CD4-positive, alpha-beta T cell (primary cell): ENCODE measurements around the gene ASB16. TPM values are rescaled to one million over a fixed set of nuclear protein-coding genes. Genes with fewer than 3 reads are reported as not detected.

Experiments used
- ATAC-seq: fragments of 200-7000 bp; cut with Tn5 transposase; one replicate; pipeline ENCODE4 v1.10.0; 2022; ENCODE audit warnings: mild to moderate bottlenecking; ENCODE audit not compliant: poor library complexity
- CTCF ChIA-PET: fragments of 350-600 bp; sonication (Branson Sonifier 250); formaldehyde crosslinking; loops from one replicate; lab custom pipeline; 2021; ENCODE audit warnings: antibody characterized with exemption, inconsistent platforms; lab: Charles Lee
- POLR2A ChIA-PET: fragments of 350-600 bp; sonication (Branson Sonifier 250); formaldehyde crosslinking; loops from one replicate; lab custom pipeline; 2021; ENCODE audit warnings: antibody characterized with exemption, inconsistent platforms; lab: Charles Lee
- DNase-seq, 14 experiments: peaks; one replicate each; pipeline ENCODE4 v3.0.0-alpha.2; 2013 to 2020; ENCODE audit warnings: mixed read lengths in 2 of 14
- H3K27ac ChIP-seq, 2 donors: one replicate each; pipeline versions ENCODE4 v1.5.1 to v1.7.0; 2013; ENCODE audit warnings: low read length in 2 of 2, low read depth in 1 of 2, mild to moderate bottlenecking in 1 of 2
- H3K27me3 ChIP-seq, 2 experiments: 1 replicate in 1 of 2; 2 replicates in 1 of 2; pipeline versions ENCODE4 v1.6.1 to v1.7.0; 2013; ENCODE audit warnings: low read length in 2 of 2, control low read depth in 1 of 2, mild to moderate bottlenecking in 1 of 2, moderate library complexity in 1 of 2; ENCODE audit not compliant: insufficient read depth in 2 of 2, control insufficient read depth in 1 of 2
- H3K36me3 ChIP-seq: one replicate; pipeline ENCODE4 v1.6.1; 2013; ENCODE audit warnings: low read length, control low read depth; ENCODE audit not compliant: insufficient read depth
- H3K4me1 ChIP-seq: one replicate; pipeline ENCODE4 v1.6.1; 2013; ENCODE audit warnings: low read length, control low read depth; ENCODE audit not compliant: insufficient read depth
- H3K4me3 ChIP-seq: one replicate; pipeline ENCODE4 v1.5.1; 2013; ENCODE audit warnings: mild to moderate bottlenecking, low read length, moderate library complexity
- H3K9me3 ChIP-seq, 2 experiments: 1 replicate in 1 of 2; 2 replicates in 1 of 2; pipeline versions ENCODE4 v1.6.1 to v1.7.0; 2013; ENCODE audit warnings: low read length in 2 of 2, mild to moderate bottlenecking in 2 of 2, control low read depth in 1 of 2, moderate library complexity in 1 of 2; ENCODE audit not compliant: control insufficient read depth in 1 of 2, insufficient read depth in 1 of 2
- H3K27ac Mint-ChIP-seq: one replicate; pipeline ENCODE4 v1.8.0; 2020; ENCODE audit warnings: mixed read lengths
- H3K27me3 Mint-ChIP-seq: one replicate; pipeline ENCODE4 v1.8.0; 2021; ENCODE audit warnings: mixed read lengths
- H3K36me3 Mint-ChIP-seq: one replicate; pipeline ENCODE4 v1.8.0; 2021; ENCODE audit warnings: low read depth, mixed read lengths
- H3K4me1 Mint-ChIP-seq: one replicate; pipeline ENCODE4 v1.8.0; 2021; ENCODE audit warnings: low read depth, mixed read lengths
- H3K4me3 Mint-ChIP-seq: one replicate; pipeline ENCODE4 v1.8.0; 2020; ENCODE audit warnings: mild to moderate bottlenecking, mixed read lengths
- H3K9me3 Mint-ChIP-seq: one replicate; pipeline ENCODE4 v1.8.0; 2020; ENCODE audit warnings: mixed read lengths
- CTCF ChIP-seq: fragments of 200-600 bp; IDR thresholded peaks from one replicate; pipeline ENCODE4 v1.8.0; 2022; ENCODE audit warnings: antibody characterized with exemption, mild to moderate bottlenecking
- intact Hi-C, 2 experiments: fragments of 100-400 bp; cut with DNase I in 1 of 2; cut with micrococcal nuclease in 1 of 2; formaldehyde crosslinking; loops; one replicate each; pipeline versions ENCODE4 v1.15.1 to v1.9.0; 2023 to 2025; cut with DNase I, micrococcal nuclease
- microRNA-seq: library from miRNA; unstranded; fragments of <30 nt; microRNA quantifications from one replicate; pipeline ENCODE4 v1.2.0, GENCODE V29; 2021; ENCODE audit warnings: borderline microRNAs expressed, borderline replicate concordance
- total RNA-seq, 174 experiments: library from RNA in 2 of 174; stranded (reverse) in 2 of 174; gene quantifications; one replicate each; pipeline ENCODE4 v1.2.3 and lab custom pipeline; 2021 to 2026

ASB16 gene
- total RNA-seq, 2 experiments from 2014 or later = 0.11 TPM; not detected in 1

- DNase-seq (peak in 8 of 14 experiments; percentile 27 to 74 (median 50)), ATAC-seq (no peak)
- TF ChIP-seq CTCF = no peak
- Mint-ChIP-seq H3K27ac (peak overlapping the region; percentile 92), H3K4me3 (peak overlapping the region; percentile 95), H3K9me3 (no peaks in the 10 kb centered on the region), H3K36me3 (peaks cover 29% of the 10 kb centered on the region), H3K27me3 (no peaks in the 10 kb centered on the region), H3K4me1 (peaks cover 21% of the 10 kb centered on the region)
- Histone ChIP-seq H3K4me1 (peaks cover 26% of the 10 kb centered on the region), H3K4me3 (peak overlapping the region; percentile 86), H3K36me3 (no peaks in the 10 kb centered on the region), H3K27ac (peak overlapping the region; percentile 43 to 91), H3K27me3 (no peaks in the 10 kb centered on the region), H3K9me3 (no peaks in the 10 kb centered on the region)
- ChIA-PET POLR2A (interaction anchor here (0.6 to 10.5 kb wide), 19 partner anchors 8 to 1004 kb away, joined by 3 to 181 read pairs (median 10); partner anchors contain the start of genes ATXN7L3, GRN, RUNDC3A and SLC25A39), CTCF (interaction anchor here (0.5 to 2.1 kb wide), 7 partner anchors 12 to 248 kb away, joined by 3 to 33 read pairs (median 5); partner anchors contain the start of gene HDAC5)
- intact Hi-C loops = no loop called here
Measured at GRCh38 chr17:44222112-44222869, 51.8 kb downstream of the ASB16 start.

GRCh38 chr17:44223541-44224071 is 53.1 kb downstream of the ASB16 start:
- H3K9me3 ChIP-seq = no peaks in the 10 kb centered on the region
- H3K27me3 Mint-ChIP-seq = no peaks in the 10 kb centered on the region
- ATAC-seq (no peak), DNase-seq (no peak)
- no peak for TF ChIP-seq CTCF
- peak overlapping the region; percentile 89 for H3K4me3 Mint-ChIP-seq
- peaks cover 14% of the 10 kb centered on the region for H3K4me1 Mint-ChIP-seq
- intact Hi-C loops = no loop called here
- H3K4me1 ChIP-seq = peaks cover 16% of the 10 kb centered on the region
- H3K36me3 Mint-ChIP-seq = peaks cover 21% of the 10 kb centered on the region
- no peaks in the 10 kb centered on the region for H3K36me3 ChIP-seq
- ChIA-PET CTCF (interaction anchor here (2.1 kb wide), 1 partner anchor 14 kb away, joined by 6 read pairs; no protein-coding TSS in a partner anchor), POLR2A (interaction anchor here (1.0 to 10.5 kb wide), 4 partner anchors 12 to 103 kb away, joined by 3 to 181 read pairs (median 18); partner anchors contain the start of gene ATXN7L3)
- H3K27ac ChIP-seq = no peak overlapping the region
- H3K27me3 ChIP-seq = no peaks in the 10 kb centered on the region
- no peaks in the 10 kb centered on the region for H3K9me3 Mint-ChIP-seq
- H3K4me3 ChIP-seq = no peak overlapping the region
- peak overlapping the region; percentile 92 for H3K27ac Mint-ChIP-seq

Small RNA genes lying within 50 kb of the gene (microRNA-seq; reads per million reads assigned to microRNA genes)
- 0.81 reads per million for gene MIR6782

Other genes with a start within 250 kb of the ASB16 start
- not detected for gene PPY, start 228.2 kb upstream of the ASB16 start, total RNA-seq
- not detected for gene PYY, start 216.8 kb upstream of the ASB16 start, total RNA-seq
- gene NAGS, start 166.1 kb upstream of the ASB16 start, total RNA-seq = under 1 TPM; 0.14 to 0.56 TPM
- gene TMEM101, start 155.7 kb upstream of the ASB16 start, total RNA-seq = 1 to 10 TPM; 8.8 to 9.7 TPM
- gene LSM12, start 104.0 kb upstream of the ASB16 start, total RNA-seq = 10 to 100 TPM; 34.6 to 36.1 TPM
- gene G6PC3, start 100.0 kb upstream of the ASB16 start, total RNA-seq = 1 to 10 TPM; 5.6 to 5.8 TPM
- 10 to 100 TPM; 92.0 to 92.5 TPM for gene HDAC5, start 47.1 kb upstream of the ASB16 start, total RNA-seq
- 1 to 10 TPM; 1.6 TPM for gene HROB, start 28.8 kb upstream of the ASB16 start, total RNA-seq
- gene TMUB2, start 16.3 kb downstream of the ASB16 start, total RNA-seq = 10 to 100 TPM; 33.3 to 34.8 TPM
- 10 to 100 TPM; 85.2 to 99.2 TPM for gene ATXN7L3, start 29.2 kb downstream of the ASB16 start, total RNA-seq
- gene UBTF, start 49.0 kb downstream of the ASB16 start, total RNA-seq = 100 to 1,000 TPM; 148 to 158 TPM
- not detected for gene SLC4A1, start 97.4 kb downstream of the ASB16 start, total RNA-seq
- not detected for gene RUNDC3A, start 137.9 kb downstream of the ASB16 start, total RNA-seq
- 10 to 100 TPM; 55.5 to 65.5 TPM for gene SLC25A39, start 154.1 kb downstream of the ASB16 start, total RNA-seq
- 10 to 100 TPM; 15.3 to 16.1 TPM for gene GRN, start 174.6 kb downstream of the ASB16 start, total RNA-seq
- gene FAM171A2, start 193.1 kb downstream of the ASB16 start, total RNA-seq = under 1 TPM; 0.08 to 0.19 TPM
- gene ITGA2B, start 218.9 kb downstream of the ASB16 start, total RNA-seq = under 1 TPM; 0.85 to 0.87 TPM